ENCODE results near the gene ERRFI1. TPM values are rescaled to one million over a fixed set of nuclear protein-coding genes. Genes with fewer than 3 reads are reported as not detected.

Gene ERRFI1
- total and polyA plus RNA-seq, 2 of the 8 experiments (the other 6 are each of a cell fraction or from before 2014, with no cell fraction given), result 23.4 to 46.1 TPM

- TF ChIP-seq CHD7 (IDR thresholded peaks at IDR 0.05; ENCODE audit: insufficient replicate concordance, low read length) (no peak), FOSL1 (IDR thresholded peaks at IDR 0.05; ENCODE audit: insufficient read depth, low read depth, low read length) (no peak), SIRT6 (IDR thresholded peaks at IDR 0.05; ENCODE audit: low read length) (no peak)
Measured at GRCh38 chr1:7964476-7964875, 61.6 kb downstream of the ERRFI1 start (continued).

Measured in H1 (cell line).